Karpas-422 (cell line): ENCODE data around the gene KIFAP3. TPM values are rescaled to one million over a fixed set of nuclear protein-coding genes. Genes with fewer than 3 reads are reported as not detected.
"Not testable (repeated sequence)": the region's sequence is repeated elsewhere in the genome, so short reads cannot be mapped to it uniquely, and the experiment has no call there.

Experiments used
- DNase-seq: peaks from one replicate; pipeline ENCODE4 v3.0.0-alpha.2; 2015
- H2AFZ ChIP-seq: fragments of 200-600 bp; sonication (generic); 2 replicates; pipeline ENCODE4 v1.6.1; 2014; ENCODE audit warnings: antibody characterized with exemption, low read length, mixed read lengths
- H3K27ac ChIP-seq: fragments of 200-600 bp; sonication (generic); 2 replicates; pipeline ENCODE4 v1.5.1; 2014; ENCODE audit warnings: mild to moderate bottlenecking, low read length, moderate library complexity
- H3K27me3 ChIP-seq: fragments of 200-600 bp; sonication (generic); 2 replicates; pipeline ENCODE4 v1.6.1; 2014; ENCODE audit warnings: low read length, mixed read lengths
- H3K36me3 ChIP-seq: fragments of 200-600 bp; sonication (generic); 2 replicates; pipeline ENCODE4 v1.6.1; 2014; ENCODE audit warnings: low read length, mixed read lengths; ENCODE audit not compliant: insufficient read depth
- H3K4me1 ChIP-seq: fragments of 200-600 bp; sonication (generic); 2 replicates; pipeline ENCODE4 v1.6.1; 2014; ENCODE audit warnings: mild to moderate bottlenecking, low read length, mixed read lengths
- H3K4me2 ChIP-seq: fragments of 200-600 bp; sonication (generic); 2 replicates; pipeline ENCODE4 v1.6.1; 2014; ENCODE audit warnings: low read length, low read depth, mild to moderate bottlenecking; ENCODE audit not compliant: poor library complexity, severe bottlenecking
- H3K4me3 ChIP-seq: fragments of 200-600 bp; sonication (generic); 2 replicates; pipeline ENCODE4 v1.5.1; 2014; ENCODE audit warnings: mild to moderate bottlenecking, antibody characterized with exemption, low read length, mixed read lengths
- H3K79me2 ChIP-seq: fragments of 200-600 bp; sonication (generic); 2 replicates; pipeline ENCODE4 v1.6.1; 2014; ENCODE audit warnings: mild to moderate bottlenecking, low read length, mixed read lengths
- H3K9ac ChIP-seq: fragments of 200-600 bp; sonication (generic); 2 replicates; pipeline ENCODE4 v1.6.0; 2014; ENCODE audit warnings: low read length
- H3K9me2 ChIP-seq: fragments of 200-600 bp; sonication (generic), shearing (Covaris generic); replicated peaks from 2 replicates; pipeline ENCODE4 v1.6.0; 2014; ENCODE audit warnings: mild to moderate bottlenecking, low read length, moderate library complexity; ENCODE audit not compliant: insufficient read depth
- H3K9me3 ChIP-seq: fragments of 300-700, 200-600 bp; sonication (generic); 2 replicates; pipeline ENCODE4 v1.6.1; 2014; ENCODE audit warnings: low read length, mixed read lengths
- H4K20me1 ChIP-seq: fragments of 200-600 bp; sonication (generic); 2 replicates; pipeline ENCODE4 v1.6.1; 2014; ENCODE audit warnings: mild to moderate bottlenecking, antibody characterized with exemption, low read length, low read depth; ENCODE audit not compliant: insufficient read depth
- total RNA-seq: library from RNA; depleted of rRNA; stranded (reverse); fragments of >200 nt; shearing (Covaris generic); gene quantifications from 2 replicates; pipeline ENCODE4 v1.2.3, GENCODE V29; 2014; ENCODE audit warnings: low replicate concordance; rRNA removed

KIFAP3 gene
- total RNA-seq = 4.4 and 8.1 TPM in 2 replicates

DNA sequence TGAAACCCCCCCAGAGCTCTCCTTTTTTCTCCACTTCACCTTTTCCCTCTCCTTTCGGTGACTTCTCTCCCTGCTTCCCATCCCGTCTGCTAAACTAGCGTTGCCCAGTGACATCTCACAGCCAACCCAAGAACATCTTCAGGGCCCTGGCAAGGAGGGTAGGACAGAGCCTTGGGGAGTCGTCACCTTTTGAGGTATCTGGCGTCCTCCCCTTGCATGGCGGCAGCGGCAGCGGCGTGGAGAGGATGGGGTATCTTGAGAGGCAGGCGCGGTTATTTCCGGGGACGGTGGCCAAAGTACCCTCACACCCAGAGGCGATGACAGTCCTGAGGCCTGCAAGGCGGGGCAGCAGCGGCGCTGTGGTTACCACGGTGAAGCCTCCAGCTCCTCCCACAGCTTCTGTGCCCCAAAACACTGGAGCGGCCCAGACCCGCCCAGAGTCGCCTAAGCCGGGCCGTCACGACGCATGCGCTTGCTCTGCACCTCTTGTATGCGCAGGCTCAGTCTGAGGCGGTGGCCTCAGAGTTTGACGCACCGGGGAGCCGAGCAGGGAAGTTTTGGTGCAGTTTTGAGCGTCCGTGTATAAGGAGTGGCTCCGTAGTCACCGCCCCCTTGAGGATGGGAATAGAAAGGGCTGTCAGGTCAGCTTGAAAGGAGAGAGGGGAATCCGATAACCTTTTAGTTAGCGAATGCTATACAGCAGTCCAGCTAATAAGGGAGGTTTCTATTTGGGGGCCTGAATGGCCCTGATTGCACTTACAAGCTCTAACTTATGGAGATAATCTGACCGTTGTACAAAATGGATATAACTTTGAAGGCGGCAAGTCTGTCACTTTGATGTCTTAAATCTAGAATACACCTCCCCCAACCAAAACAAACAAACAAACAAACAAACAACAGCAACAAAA, at the start of gene KIFAP3:
KIFAP3 (minus strand) TSS at position 446 of the 908 bp plus-strand sequence; CDS start at position 218, 228 bp downstream.
- peak within 1 kb of the TSS; percentile 96 for H3K4me2 ChIP-seq
- DNase-seq = peak; percentile 98
- H4K20me1 ChIP-seq = 0 out of 2 replicates have a peak, but pooled peaks cover 1% of the 10 kb centered on the region
- 0 out of 2 replicates have a peak, but pooled peaks cover 2% of the 10 kb centered on the region for H3K27me3 ChIP-seq
- H3K79me2 ChIP-seq = no peaks in the 10 kb centered on the region
- no peaks in the 10 kb centered on the region for H3K36me3 ChIP-seq
- H3K4me1 ChIP-seq = peaks cover 46% of the 10 kb centered on the region
- peak within 1 kb of the TSS; percentile 83 for H3K9ac ChIP-seq
- peaks cover 13% of the 10 kb centered on the region; the same call in 1 of the 2 replicates for H3K9me3 ChIP-seq
- peak within 1 kb of the TSS; percentile 45 for H3K27ac ChIP-seq
- peak within 1 kb of the TSS; percentile 82 for H3K4me3 ChIP-seq
- no peaks in the 10 kb centered on the region for H3K9me2 ChIP-seq
- H2AFZ ChIP-seq = peak within 1 kb of the TSS; percentile 100

DNA sequence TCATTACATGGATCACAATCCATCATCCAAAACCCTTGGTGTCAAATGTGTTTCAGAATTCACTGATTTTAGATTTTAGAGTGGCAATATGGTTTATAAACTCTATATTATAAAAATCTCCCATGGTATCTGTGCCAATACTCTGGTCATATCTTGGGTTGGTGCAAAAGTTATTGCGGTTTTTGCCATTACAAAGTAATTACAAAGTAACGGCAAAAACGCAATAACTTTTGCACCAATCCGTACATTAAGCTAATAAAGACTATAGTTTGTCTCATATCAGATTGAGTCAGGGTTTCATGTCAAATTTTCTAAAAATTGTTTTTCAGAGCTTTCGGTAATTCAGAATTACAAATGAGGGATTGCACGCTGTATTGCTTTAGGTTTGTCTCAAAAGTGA, 47.9 kb upstream of the KIFAP3 start:
- H3K9me3 ChIP-seq = no peaks in the 10 kb centered on the region

GRCh38 chr1:170114906-170115305, 40.4 kb upstream of the KIFAP3 start:
- DNase-seq = peak; percentile 49

More for the DNA sequence above, 47.9 kb upstream of the KIFAP3 start:
- Histone ChIP-seq H2AFZ (no peak overlapping the region), H3K4me3 (no peak overlapping the region), H3K27ac (no peak overlapping the region), H4K20me1 (no peaks in the 10 kb centered on the region), H3K36me3 (no peaks in the 10 kb centered on the region), H3K4me2 (no peak overlapping the region), H3K9ac (no peak overlapping the region), H3K4me1 (no peaks in the 10 kb centered on the region), H3K27me3 (no peaks in the 10 kb centered on the region), H3K9me2 (no peaks in the 10 kb centered on the region), H3K79me2 (no peaks in the 10 kb centered on the region)
- no peak for DNase-seq

GRCh38 chr1:170113140-170113539, 38.6 kb upstream of the KIFAP3 start:
- not testable (repeated sequence) for H3K9me3 ChIP-seq, H3K27ac ChIP-seq, H3K4me3 ChIP-seq, H2AFZ ChIP-seq, H3K27me3 ChIP-seq, H3K36me3 ChIP-seq, DNase-seq, H3K9ac ChIP-seq, H3K4me2 ChIP-seq, H3K9me2 ChIP-seq, H4K20me1 ChIP-seq, H3K4me1 ChIP-seq, H3K79me2 ChIP-seq

More at GRCh38 chr1:170114906-170115305, 40.4 kb upstream of the KIFAP3 start:
- Histone ChIP-seq H3K27ac (no peak overlapping the region), H4K20me1 (no peaks in the 10 kb centered on the region), H3K4me2 (no peak overlapping the region), H3K4me1 (no peaks in the 10 kb centered on the region), H3K27me3 (no peaks in the 10 kb centered on the region), H3K9me3 (no peaks in the 10 kb centered on the region), H3K9me2 (no peaks in the 10 kb centered on the region), H3K79me2 (no peaks in the 10 kb centered on the region), H3K36me3 (no peaks in the 10 kb centered on the region), H3K9ac (no peak overlapping the region), H2AFZ (no peak overlapping the region), H3K4me3 (no peak overlapping the region)

DNA sequence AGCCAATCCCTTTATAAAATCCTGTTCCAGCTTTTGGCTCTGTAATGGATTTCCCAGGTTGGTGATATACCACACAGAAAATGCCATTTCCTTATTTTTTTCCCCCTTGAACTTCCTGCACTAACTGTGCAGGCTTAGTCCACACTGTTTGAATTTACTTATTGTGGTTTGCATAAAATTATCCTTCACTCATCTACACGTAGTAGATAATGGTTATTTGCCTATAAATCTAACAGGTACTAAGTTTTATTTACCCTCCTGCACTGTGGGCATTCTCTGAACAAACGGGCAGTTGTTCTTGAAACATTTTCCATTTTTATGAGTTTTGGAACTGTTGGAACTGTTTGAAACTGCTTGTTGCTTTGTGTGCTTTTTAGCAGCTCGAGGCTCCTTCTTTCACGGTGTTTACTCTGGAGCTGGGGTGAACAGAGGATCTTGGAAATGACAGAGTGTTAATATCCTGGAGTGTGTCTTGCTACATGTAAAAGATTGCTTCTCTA, 23.0 kb upstream of the KIFAP3 start:
- Histone ChIP-seq H3K79me2 (no peaks in the 10 kb centered on the region), H3K9me3 (no peaks in the 10 kb centered on the region), H3K4me1 (peaks cover 27% of the 10 kb centered on the region), H3K27me3 (no peaks in the 10 kb centered on the region), H3K27ac (no peak overlapping the region), H2AFZ (no peak overlapping the region), H3K36me3 (no peaks in the 10 kb centered on the region), H3K9me2 (no peaks in the 10 kb centered on the region), H3K4me3 (peak overlapping the region; percentile 32; the same call in 1 of the 2 replicates), H3K4me2 (peak overlapping the region; percentile 64), H4K20me1 (no peaks in the 10 kb centered on the region), H3K9ac (no peak overlapping the region)
- no peak for DNase-seq

DNA sequence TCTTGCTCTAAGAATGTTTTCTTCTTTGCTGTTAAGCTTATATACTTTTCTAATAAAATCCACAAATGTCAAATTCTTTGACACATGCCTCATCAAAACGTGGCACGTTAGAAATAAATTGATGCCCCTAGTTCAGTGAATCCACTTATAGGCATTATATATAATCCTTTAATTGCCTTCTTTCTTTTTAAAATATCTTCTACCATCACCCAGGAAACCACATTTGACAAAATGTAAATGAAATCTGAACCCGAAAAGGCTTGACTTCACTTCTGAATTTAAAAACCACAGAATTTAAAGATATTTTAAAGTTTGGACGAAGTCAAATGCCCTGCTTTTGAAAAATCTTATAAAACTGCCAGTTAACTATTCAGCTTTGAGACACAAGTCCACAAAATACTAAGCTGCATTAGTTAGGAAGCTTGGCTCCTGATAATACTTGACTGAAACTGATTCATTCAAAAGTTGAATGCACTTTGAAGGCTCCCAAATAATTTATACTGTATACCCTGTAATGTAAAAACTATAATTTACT, 22.4 kb upstream of the KIFAP3 start:
- no peaks in the 10 kb centered on the region for H3K36me3 ChIP-seq
- H3K9me3 ChIP-seq = no peaks in the 10 kb centered on the region
- no peak overlapping the region for H3K9ac ChIP-seq
- H2AFZ ChIP-seq = no peak overlapping the region
- H3K4me2 ChIP-seq = peak overlapping the region; percentile 64
- no peaks in the 10 kb centered on the region for H4K20me1 ChIP-seq
- peaks cover 27% of the 10 kb centered on the region for H3K4me1 ChIP-seq
- no peaks in the 10 kb centered on the region for H3K79me2 ChIP-seq
- H3K4me3 ChIP-seq = peak overlapping the region; percentile 32; the same call in 1 of the 2 replicates
- peak; percentile 56 for DNase-seq
- no peak overlapping the region for H3K27ac ChIP-seq
- no peaks in the 10 kb centered on the region for H3K27me3 ChIP-seq
- no peaks in the 10 kb centered on the region for H3K9me2 ChIP-seq

GRCh38 chr1:170095976-170096748, 21.7 kb upstream of the KIFAP3 start:
- Histone ChIP-seq H3K27me3 (no peaks in the 10 kb centered on the region), H3K4me3 (peak overlapping the region; percentile 32; the same call in 1 of the 2 replicates), H3K79me2 (no peaks in the 10 kb centered on the region), H3K27ac (no peak overlapping the region), H2AFZ (no peak overlapping the region), H3K9me3 (no peaks in the 10 kb centered on the region), H3K4me2 (peak overlapping the region; percentile 64), H3K9me2 (no peaks in the 10 kb centered on the region), H3K4me1 (peaks cover 27% of the 10 kb centered on the region), H3K36me3 (no peaks in the 10 kb centered on the region), H3K9ac (no peak overlapping the region), H4K20me1 (no peaks in the 10 kb centered on the region)
- DNase-seq = no peak
